OCI-LY1 (cell line): ENCODE data around the gene SLC26A9.

ENCODE experiments used
- H2AFZ ChIP-seq: fragments of 200-600 bp; sonication (generic), shearing (Covaris generic); 2 replicates; pipeline ENCODE4 v1.6.0; 2014; ENCODE audit warnings: antibody characterized with exemption, mild to moderate bottlenecking, low read length
- H3F3A ChIP-seq: fragments of 200-600 bp; sonication (generic), shearing (Covaris generic); 2 replicates; pipeline ENCODE4 v1.6.0; 2014; ENCODE audit warnings: mild to moderate bottlenecking, antibody characterized with exemption, low read length, moderate library complexity; ENCODE audit not compliant: insufficient read depth
- H3K27ac ChIP-seq: fragments of 200-600 bp; sonication (generic); 2 replicates; pipeline ENCODE4 v1.5.1; 2014; ENCODE audit warnings: low read length, mixed run types, mild to moderate bottlenecking, low read depth; ENCODE audit not compliant: poor library complexity, severe bottlenecking
- H3K27me3 ChIP-seq: fragments of 200-600 bp; sonication (generic); 2 replicates; pipeline ENCODE4 v1.6.0; 2014; ENCODE audit warnings: antibody characterized with exemption, mild to moderate bottlenecking, low read length, moderate library complexity; ENCODE audit not compliant: insufficient read depth
- H3K36me3 ChIP-seq: fragments of 200-600 bp; sonication (generic); 2 replicates; pipeline ENCODE4 v1.6.1; 2014; ENCODE audit warnings: mild to moderate bottlenecking, antibody characterized with exemption, low read length, moderate library complexity, mixed read lengths; ENCODE audit not compliant: insufficient read depth
- H3K4me1 ChIP-seq: fragments of 200-600 bp; sonication (generic); 2 replicates; pipeline ENCODE4 v1.5.1; 2014; ENCODE audit warnings: mild to moderate bottlenecking, low read length, moderate library complexity; ENCODE audit not compliant: insufficient read depth, severe bottlenecking
- H3K4me2 ChIP-seq: fragments of 200-600 bp; sonication (generic), shearing (Covaris generic); 2 replicates; pipeline ENCODE4 v1.6.1; 2014; ENCODE audit warnings: low read length
- H3K4me3 ChIP-seq: fragments of 200-600 bp; sonication (generic); 2 replicates; pipeline ENCODE4 v1.5.1; 2014; ENCODE audit warnings: low read length, low read depth, mild to moderate bottlenecking, mixed read lengths; ENCODE audit not compliant: poor library complexity, severe bottlenecking
- H3K79me2 ChIP-seq: fragments of 200-600 bp; shearing (Covaris generic); 2 replicates; pipeline ENCODE4 v1.6.1; 2016; ENCODE audit warnings: mixed run types, low read length, mixed read lengths; ENCODE audit not compliant: insufficient read depth
- H3K9ac ChIP-seq: fragments of 200-600 bp; sonication (generic), shearing (Covaris generic); 2 replicates; pipeline ENCODE4 v1.6.1; 2014; ENCODE audit warnings: mild to moderate bottlenecking, low read length, mixed read lengths
- H3K9me2 ChIP-seq: fragments of 200-600 bp; sonication (generic), shearing (Covaris generic); 2 replicates; pipeline ENCODE4 v1.6.1; 2014; ENCODE audit warnings: low read depth, mild to moderate bottlenecking, low read length, mixed read lengths
- H3K9me3 ChIP-seq: fragments of 200-600 bp; shearing (Covaris generic); 2 replicates; pipeline ENCODE4 v1.6.1; 2014; ENCODE audit warnings: low read length, mixed read lengths
- H4K20me1 ChIP-seq: fragments of 200-600 bp; sonication (generic), shearing (Covaris generic); 2 replicates; pipeline ENCODE4 v1.6.0; 2016; ENCODE audit warnings: mild to moderate bottlenecking, low read length; ENCODE audit not compliant: insufficient read depth
- CTCF ChIP-seq: fragments of 200-600 bp; sonication (generic), shearing (Covaris generic); IDR thresholded peaks from 2 replicates; pipeline ENCODE4 v1.5.1; 2017; ENCODE audit warnings: mild to moderate bottlenecking, antibody characterized with exemption, low read length, moderate library complexity, mixed read lengths
- EZH2 ChIP-seq: fragments of 200-600 bp; sonication (generic), shearing (Covaris generic); IDR thresholded peaks from 2 replicates; pipeline ENCODE4 v1.8.0; 2017; ENCODE audit warnings: borderline replicate concordance, mixed run types, mild to moderate bottlenecking, antibody characterized with exemption, low read length, moderate library complexity, mixed read lengths

Gene SLC26A9

GRCh38 chr1:205972081-205972480 lies 28.8 kb upstream of the SLC26A9 start:
- Histone ChIP-seq H3K27ac (no peak overlapping the region), H3K27me3 (peaks cover 6% of the 10 kb centered on the region; the same call in 1 of the 2 replicates), H3K36me3 (no peaks in the 10 kb centered on the region), H3K4me2 (no peak overlapping the region), H3K79me2 (no peaks in the 10 kb centered on the region), H3K9ac (no peak overlapping the region), H3K9me3 (no peaks in the 10 kb centered on the region), H3K4me1 (no peaks in the 10 kb centered on the region), H4K20me1 (no peaks in the 10 kb centered on the region), H3F3A (no peaks in the 10 kb centered on the region), H2AFZ (no peak overlapping the region), H3K4me3 (no peak overlapping the region), H3K9me2 (no peaks in the 10 kb centered on the region)
- TF ChIP-seq EZH2: no peak

- H3K27me3 ChIP-seq: peaks cover 4% of the 10 kb centered on the region; the same call in 1 of the 2 replicates
- no peak overlapping the region for H3K4me2 ChIP-seq
- H4K20me1 ChIP-seq: no peaks in the 10 kb centered on the region
- H3K9me3 ChIP-seq: no peaks in the 10 kb centered on the region
- no peaks in the 10 kb centered on the region for H3K9me2 ChIP-seq
- no peaks in the 10 kb centered on the region for H3K4me1 ChIP-seq
- no peak overlapping the region for H2AFZ ChIP-seq
- no peak overlapping the region for H3K27ac ChIP-seq
- no peaks in the 10 kb centered on the region for H3K36me3 ChIP-seq
- H3K9ac ChIP-seq: no peak overlapping the region
- TF ChIP-seq CTCF: no peak
- no peaks in the 10 kb centered on the region for H3F3A ChIP-seq
- no peaks in the 10 kb centered on the region for H3K79me2 ChIP-seq
- H3K4me3 ChIP-seq: no peak overlapping the region
Measured at GRCh38 chr1:205971082-205971481, 27.8 kb upstream of the SLC26A9 start.

GRCh38 chr1:205970486-205970885 lies 27.2 kb upstream of the SLC26A9 start:
- Histone ChIP-seq H3K9me2 (no peaks in the 10 kb centered on the region), H4K20me1 (no peaks in the 10 kb centered on the region), H3K27ac (no peak overlapping the region), H3K4me3 (no peak overlapping the region), H3K4me1 (no peaks in the 10 kb centered on the region), H3K9me3 (no peaks in the 10 kb centered on the region), H3K4me2 (no peak overlapping the region), H3F3A (no peaks in the 10 kb centered on the region), H3K9ac (no peak overlapping the region), H3K79me2 (no peaks in the 10 kb centered on the region), H3K36me3 (no peaks in the 10 kb centered on the region), H3K27me3 (peaks cover 4% of the 10 kb centered on the region; the same call in 1 of the 2 replicates), H2AFZ (no peak overlapping the region)
- TF ChIP-seq CTCF (no peak), EZH2 (no peak)

GRCh38 chr1:205969229-205969628 lies 26.0 kb upstream of the SLC26A9 start:
- Histone ChIP-seq H3K9me2 (no peaks in the 10 kb centered on the region), H3K79me2 (no peaks in the 10 kb centered on the region), H3K9ac (no peak overlapping the region), H4K20me1 (no peaks in the 10 kb centered on the region), H2AFZ (no peak overlapping the region), H3K27me3 (peaks cover 7% of the 10 kb centered on the region; the same call in 1 of the 2 replicates), H3K4me2 (no peak overlapping the region), H3K4me1 (no peaks in the 10 kb centered on the region), H3K9me3 (no peaks in the 10 kb centered on the region), H3K4me3 (no peak overlapping the region), H3K36me3 (no peaks in the 10 kb centered on the region), H3K27ac (no peak overlapping the region), H3F3A (no peaks in the 10 kb centered on the region)
- TF ChIP-seq EZH2 (no peak), CTCF (no peak)
